Choroid plexus epithelial cell (primary cell): ENCODE results near the gene IFNL2.

Experiments
- DNase-seq: peaks from one replicate; pipeline ENCODE4 v3.0.0-alpha.2; 2010; ENCODE audit warnings: low read depth
- H3K4me3 ChIP-seq: 2 replicates; pipeline ENCODE4 v1.5.1; 2011; ENCODE audit warnings: low read depth, mild to moderate bottlenecking, control low read depth, low read length, moderate library complexity
- CTCF ChIP-seq: conservative IDR thresholded peaks from 2 replicates; pipeline ENCODE4 v1.5.1; 2011; ENCODE audit warnings: low read depth, mild to moderate bottlenecking, control low read depth, inconsistent platforms, low read length, moderate library complexity

Gene IFNL2

GRCh38 chr19:39282021-39282420 lies 13.8 kb downstream of the IFNL2 start:
- H3K4me3 ChIP-seq, result no peak overlapping the region
- no peak for TF ChIP-seq CTCF
- DNase-seq, result no peak

GRCh38 chr19:39284032-39284431 lies 15.8 kb downstream of the IFNL2 start:
- no peak for TF ChIP-seq CTCF
- no peak for DNase-seq
- no peak overlapping the region for H3K4me3 ChIP-seq

GRCh38 chr19:39293394-39293793 lies 25.2 kb downstream of the IFNL2 start:
- no peak for DNase-seq
- no peak overlapping the region for H3K4me3 ChIP-seq
- TF ChIP-seq CTCF, result no peak

GRCh38 chr19:39296055-39296645 lies 28.0 kb downstream of the IFNL2 start, which contains the start of gene IFNL1:
Gene IFNL1 (plus strand): TSS chr19:39296407. CDS start chr19:39296422, 15 bp downstream.
- DNase-seq, result no peak
- no peak for TF ChIP-seq CTCF
- H3K4me3 ChIP-seq, result no peak within 1 kb of the TSS

- no peak for TF ChIP-seq CTCF
- no peak for DNase-seq
- no peak overlapping the region for H3K4me3 ChIP-seq
These were observed 28.7 kb downstream of the IFNL2 start for GRCh38 chr19:39296906-39297305.

- no peak for TF ChIP-seq CTCF
- no peak overlapping the region for H3K4me3 ChIP-seq
- no peak for DNase-seq
These were observed 29.9 kb downstream of the IFNL2 start for GRCh38 chr19:39297931-39298634.

- DNase-seq, result no peak
- no peak overlapping the region for H3K4me3 ChIP-seq
- no peak for TF ChIP-seq CTCF
These were observed 31.2 kb downstream of the IFNL2 start for GRCh38 chr19:39299404-39299803.
